Measurements from ENCODE around the gene SPOCK3.

The SPOCK3 gene

DNA sequence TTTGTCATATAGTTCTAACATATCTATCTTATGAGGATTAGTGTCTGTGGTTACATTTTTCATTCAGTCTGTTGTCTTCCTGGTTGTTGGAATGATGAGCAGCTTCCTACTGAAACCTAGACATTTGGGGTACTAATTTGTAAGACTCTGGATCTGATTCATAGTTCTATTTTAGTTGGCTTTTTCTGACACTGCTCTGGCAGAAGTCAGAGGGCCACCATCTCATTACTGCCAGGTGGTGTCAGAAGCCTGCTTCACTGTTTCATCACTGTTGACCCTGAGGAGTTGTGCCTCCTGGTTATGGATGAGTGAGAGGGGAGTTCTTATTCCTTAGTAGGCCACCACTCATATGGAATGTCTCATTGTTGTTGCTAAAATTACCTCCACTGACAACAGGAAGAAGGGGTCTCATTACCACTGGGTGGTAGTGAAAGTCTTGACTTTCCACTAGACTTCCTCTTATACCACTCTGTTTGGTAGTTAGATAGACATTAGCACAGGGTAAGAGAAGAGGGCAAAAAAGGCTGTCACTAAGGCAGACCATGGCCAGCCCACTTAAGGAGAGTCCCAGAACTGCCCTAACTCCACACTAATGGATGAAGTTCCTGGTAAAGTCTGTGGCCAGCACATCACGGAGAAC lies 395.2 kb downstream of the SPOCK3 start:
- no peak overlapping the region for H3K27ac ChIP-seq (ENCODE audit: low read length)

GRCh38 chr4:166836865-166837264 lies 397.4 kb downstream of the SPOCK3 start:
- H3K27ac ChIP-seq (ENCODE audit: low read length): no peak overlapping the region
- H3K27me3 ChIP-seq (ENCODE audit: control insufficient read depth, insufficient read depth, low read length): no peaks in the 10 kb centered on the region
- no peak overlapping the region for H3K4me3 ChIP-seq (ENCODE audit: low read length)
- no peaks in the 10 kb centered on the region for H3K4me1 ChIP-seq (ENCODE audit: control insufficient read depth, insufficient read depth, low read length)
- no peak for DNase-seq (ENCODE audit: low read depth, low spot score)
- no peaks in the 10 kb centered on the region for H3K36me3 ChIP-seq (ENCODE audit: control insufficient read depth, insufficient read depth, low read length)
- H3K9me3 ChIP-seq (ENCODE audit: control insufficient read depth, insufficient read depth, low read length): no peaks in the 10 kb centered on the region
- no CpG with 5 or more reads among the region's 1 CpG for WGBS (ENCODE audit: insufficient coverage, insufficient read length)

More for the DNA sequence above, 395.2 kb downstream of the SPOCK3 start:
- H3K4me1 ChIP-seq (ENCODE audit: control insufficient read depth, insufficient read depth, low read length): no peaks in the 10 kb centered on the region
- H3K4me3 ChIP-seq (ENCODE audit: low read length): no peak overlapping the region
- no CpG with 5 or more reads among the region's 1 CpG for WGBS (ENCODE audit: insufficient coverage, insufficient read length)
- H3K36me3 ChIP-seq (ENCODE audit: control insufficient read depth, insufficient read depth, low read length): 0 out of 2 replicates have a peak, but pooled peaks cover 4% of the 10 kb centered on the region
- no peaks in the 10 kb centered on the region for H3K27me3 ChIP-seq (ENCODE audit: control insufficient read depth, insufficient read depth, low read length)
- no peaks in the 10 kb centered on the region for H3K9me3 ChIP-seq (ENCODE audit: control insufficient read depth, insufficient read depth, low read length)
- no peak for DNase-seq (ENCODE audit: low read depth, low spot score)

GRCh38 chr4:166827629-166828028 lies 406.7 kb downstream of the SPOCK3 start:
- DNase-seq (ENCODE audit: low read depth, low spot score): no peak
- WGBS (ENCODE audit: insufficient coverage, insufficient read length): no CpG with 5 or more reads among the region's 1 CpG
- Histone ChIP-seq H3K9me3 (ENCODE audit: control insufficient read depth, insufficient read depth, low read length) (no peaks in the 10 kb centered on the region), H3K36me3 (ENCODE audit: control insufficient read depth, insufficient read depth, low read length) (no peaks in the 10 kb centered on the region), H3K27ac (ENCODE audit: low read length) (no peak overlapping the region), H3K4me1 (ENCODE audit: control insufficient read depth, insufficient read depth, low read length) (no peaks in the 10 kb centered on the region), H3K27me3 (ENCODE audit: control insufficient read depth, insufficient read depth, low read length) (no peaks in the 10 kb centered on the region), H3K4me3 (ENCODE audit: low read length) (no peak overlapping the region)

DNA sequence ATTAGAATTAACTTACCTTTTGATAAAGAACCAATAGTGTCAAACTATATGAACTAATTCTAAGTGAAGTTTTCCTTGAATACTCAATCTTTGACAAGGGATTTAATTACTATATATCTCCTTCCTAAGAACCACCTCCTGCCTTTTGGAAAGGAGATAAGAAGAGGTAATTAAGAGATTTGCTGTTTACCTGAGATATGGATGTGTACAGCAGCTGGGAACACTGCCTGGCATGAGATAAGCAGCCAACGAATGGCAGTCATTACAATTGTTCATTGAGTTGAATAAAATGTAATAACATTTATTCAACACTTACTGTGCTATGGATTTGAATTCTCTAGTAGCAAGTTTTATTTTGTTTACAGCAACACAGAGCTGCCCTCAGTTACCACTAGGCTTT lies 407.1 kb downstream of the SPOCK3 start:
- no peaks in the 10 kb centered on the region for H3K9me3 ChIP-seq (ENCODE audit: control insufficient read depth, insufficient read depth, low read length)
- H3K36me3 ChIP-seq (ENCODE audit: control insufficient read depth, insufficient read depth, low read length): no peaks in the 10 kb centered on the region
- no peaks in the 10 kb centered on the region for H3K27me3 ChIP-seq (ENCODE audit: control insufficient read depth, insufficient read depth, low read length)
- WGBS (ENCODE audit: insufficient coverage, insufficient read length): no CpG with 5 or more reads among the region's 1 CpG
- H3K4me3 ChIP-seq (ENCODE audit: low read length): no peak overlapping the region
- no peak for DNase-seq (ENCODE audit: low read depth, low spot score)
- no peaks in the 10 kb centered on the region for H3K4me1 ChIP-seq (ENCODE audit: control insufficient read depth, insufficient read depth, low read length)
- no peak overlapping the region for H3K27ac ChIP-seq (ENCODE audit: low read length)

DNA sequence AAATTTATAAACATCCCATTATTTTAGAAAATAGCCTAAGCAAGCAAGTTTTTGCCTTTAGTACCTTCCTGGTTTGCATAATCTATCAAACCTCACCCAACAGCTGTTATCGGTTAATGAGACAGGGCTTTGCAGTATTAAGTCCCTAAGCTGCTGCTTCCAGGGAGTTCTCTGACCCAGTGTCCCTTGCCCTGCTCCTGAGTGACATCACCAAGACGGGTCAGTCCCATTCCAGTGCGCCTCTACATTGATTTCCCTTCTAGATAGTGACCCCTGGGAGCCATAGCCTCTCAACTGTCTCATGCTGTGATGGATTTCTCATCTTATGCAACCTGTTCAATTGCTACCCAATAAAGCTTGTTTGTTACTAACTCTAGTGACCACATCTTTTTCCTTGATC lies 410.4 kb downstream of the SPOCK3 start:
- Histone ChIP-seq H3K27ac (ENCODE audit: low read length) (no peak overlapping the region), H3K27me3 (ENCODE audit: control insufficient read depth, insufficient read depth, low read length) (no peaks in the 10 kb centered on the region), H3K36me3 (ENCODE audit: control insufficient read depth, insufficient read depth, low read length) (no peaks in the 10 kb centered on the region), H3K4me1 (ENCODE audit: control insufficient read depth, insufficient read depth, low read length) (no peaks in the 10 kb centered on the region), H3K4me3 (ENCODE audit: low read length) (no peak overlapping the region), H3K9me3 (ENCODE audit: control insufficient read depth, insufficient read depth, low read length) (no peaks in the 10 kb centered on the region)
- WGBS (ENCODE audit: insufficient coverage, insufficient read length): no CpG with 5 or more reads among the region's 3 CpGs
- no peak for DNase-seq (ENCODE audit: low read depth, low spot score)

DNA sequence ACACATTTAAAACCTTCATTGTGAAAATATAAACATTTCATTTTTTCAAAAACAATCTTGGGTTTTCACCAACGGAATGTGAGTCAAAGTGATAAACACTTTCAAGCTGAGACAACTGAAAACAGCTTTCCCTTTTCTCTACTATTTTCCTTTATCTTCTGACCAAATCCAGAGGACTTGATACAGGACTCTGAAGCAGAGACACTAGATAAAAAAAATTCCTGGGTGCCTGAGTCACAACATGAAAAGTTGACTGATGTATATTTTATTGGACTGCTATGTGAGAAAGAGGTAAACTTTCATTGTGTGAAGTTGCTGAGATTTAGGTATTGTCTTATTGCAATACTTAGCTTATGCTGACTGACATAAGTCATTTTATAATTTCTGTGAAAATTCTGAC lies 411.2 kb downstream of the SPOCK3 start:
- no peak for DNase-seq (ENCODE audit: low read depth, low spot score)
- WGBS (ENCODE audit: insufficient coverage, insufficient read length): no CpG with 5 or more reads among the region's 1 CpG
- no peak overlapping the region for H3K4me3 ChIP-seq (ENCODE audit: low read length)
- H3K4me1 ChIP-seq (ENCODE audit: control insufficient read depth, insufficient read depth, low read length): no peaks in the 10 kb centered on the region
- no peaks in the 10 kb centered on the region for H3K36me3 ChIP-seq (ENCODE audit: control insufficient read depth, insufficient read depth, low read length)
- no peak overlapping the region for H3K27ac ChIP-seq (ENCODE audit: low read length)
- H3K27me3 ChIP-seq (ENCODE audit: control insufficient read depth, insufficient read depth, low read length): no peaks in the 10 kb centered on the region
- no peaks in the 10 kb centered on the region for H3K9me3 ChIP-seq (ENCODE audit: control insufficient read depth, insufficient read depth, low read length)

DNA sequence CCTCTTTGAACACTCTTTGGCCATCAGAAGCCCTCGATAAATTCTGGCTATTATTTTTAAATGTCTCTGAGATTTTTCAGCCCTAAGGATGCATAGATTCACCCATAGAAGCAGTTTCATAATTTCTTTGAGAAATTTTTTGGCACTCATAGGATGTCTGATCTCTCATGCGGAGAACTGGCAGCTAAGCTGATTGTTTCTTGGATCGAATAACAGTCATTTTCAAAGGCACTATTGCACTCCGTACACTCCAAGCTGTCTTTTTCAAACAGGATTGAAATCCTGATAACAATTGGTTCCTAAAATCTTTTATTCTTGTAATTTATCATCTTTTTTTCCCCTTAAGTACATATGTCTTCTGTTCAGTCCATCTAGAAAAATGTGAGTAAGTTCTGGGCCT lies 411.9 kb downstream of the SPOCK3 start:
- Histone ChIP-seq H3K36me3 (ENCODE audit: control insufficient read depth, insufficient read depth, low read length) (no peaks in the 10 kb centered on the region), H3K4me3 (ENCODE audit: low read length) (no peak overlapping the region), H3K27ac (ENCODE audit: low read length) (no peak overlapping the region), H3K4me1 (ENCODE audit: control insufficient read depth, insufficient read depth, low read length) (no peaks in the 10 kb centered on the region), H3K9me3 (ENCODE audit: control insufficient read depth, insufficient read depth, low read length) (no peaks in the 10 kb centered on the region), H3K27me3 (ENCODE audit: control insufficient read depth, insufficient read depth, low read length) (no peaks in the 10 kb centered on the region)
- no CpG with 5 or more reads among the region's 4 CpGs for WGBS (ENCODE audit: insufficient coverage, insufficient read length)
- DNase-seq (ENCODE audit: low read depth, low spot score): no peak

GRCh38 chr4:166816890-166817289 lies 417.4 kb downstream of the SPOCK3 start:
- Histone ChIP-seq H3K36me3 (ENCODE audit: control insufficient read depth, insufficient read depth, low read length) (no peaks in the 10 kb centered on the region), H3K27me3 (ENCODE audit: control insufficient read depth, insufficient read depth, low read length) (no peaks in the 10 kb centered on the region), H3K4me3 (ENCODE audit: low read length) (no peak overlapping the region), H3K9me3 (ENCODE audit: control insufficient read depth, insufficient read depth, low read length) (no peaks in the 10 kb centered on the region), H3K4me1 (ENCODE audit: control insufficient read depth, insufficient read depth, low read length) (no peaks in the 10 kb centered on the region), H3K27ac (ENCODE audit: low read length) (no peak overlapping the region)
- DNase-seq (ENCODE audit: low read depth, low spot score): no peak
- no CpG with 5 or more reads among the region's 3 CpGs for WGBS (ENCODE audit: insufficient coverage, insufficient read length)

GRCh38 chr4:166808380-166808779 lies 425.9 kb downstream of the SPOCK3 start:
- Histone ChIP-seq H3K4me1 (ENCODE audit: control insufficient read depth, insufficient read depth, low read length) (no peaks in the 10 kb centered on the region), H3K27ac (ENCODE audit: low read length) (no peak overlapping the region), H3K4me3 (ENCODE audit: low read length) (no peak overlapping the region), H3K9me3 (ENCODE audit: control insufficient read depth, insufficient read depth, low read length) (no peaks in the 10 kb centered on the region), H3K36me3 (ENCODE audit: control insufficient read depth, insufficient read depth, low read length) (no peaks in the 10 kb centered on the region), H3K27me3 (ENCODE audit: control insufficient read depth, insufficient read depth, low read length) (no peaks in the 10 kb centered on the region)
- DNase-seq (ENCODE audit: low read depth, low spot score): no peak

DNA sequence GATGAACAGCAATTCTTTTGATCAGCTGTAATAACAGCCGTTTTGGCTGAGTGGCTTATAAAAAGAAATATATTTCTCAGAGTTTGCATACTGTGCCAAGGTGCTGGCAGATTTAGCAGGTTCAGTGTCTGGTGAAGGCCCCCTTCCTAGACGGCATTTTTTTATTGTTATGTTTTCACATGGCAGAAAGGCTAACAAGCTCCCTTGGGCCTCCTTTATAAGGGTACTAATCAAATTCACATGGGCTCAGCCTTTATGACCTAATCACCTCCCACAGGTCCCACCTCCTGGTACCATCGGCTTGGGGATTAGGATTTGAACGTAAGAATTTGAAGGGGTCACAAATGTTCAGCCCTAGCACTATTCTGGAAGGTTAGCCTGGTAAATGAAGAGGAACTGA lies 431.9 kb downstream of the SPOCK3 start:
- Histone ChIP-seq H3K27me3 (ENCODE audit: control insufficient read depth, insufficient read depth, low read length) (no peaks in the 10 kb centered on the region), H3K27ac (ENCODE audit: low read length) (no peak overlapping the region), H3K9me3 (ENCODE audit: control insufficient read depth, insufficient read depth, low read length) (no peaks in the 10 kb centered on the region), H3K4me3 (ENCODE audit: low read length) (no peak overlapping the region), H3K36me3 (ENCODE audit: control insufficient read depth, insufficient read depth, low read length) (no peaks in the 10 kb centered on the region), H3K4me1 (ENCODE audit: control insufficient read depth, insufficient read depth, low read length) (no peaks in the 10 kb centered on the region)
- DNase-seq (ENCODE audit: low read depth, low spot score): no peak
- WGBS (ENCODE audit: insufficient coverage, insufficient read length): no CpG with 5 or more reads among the region's 4 CpGs

DNA sequence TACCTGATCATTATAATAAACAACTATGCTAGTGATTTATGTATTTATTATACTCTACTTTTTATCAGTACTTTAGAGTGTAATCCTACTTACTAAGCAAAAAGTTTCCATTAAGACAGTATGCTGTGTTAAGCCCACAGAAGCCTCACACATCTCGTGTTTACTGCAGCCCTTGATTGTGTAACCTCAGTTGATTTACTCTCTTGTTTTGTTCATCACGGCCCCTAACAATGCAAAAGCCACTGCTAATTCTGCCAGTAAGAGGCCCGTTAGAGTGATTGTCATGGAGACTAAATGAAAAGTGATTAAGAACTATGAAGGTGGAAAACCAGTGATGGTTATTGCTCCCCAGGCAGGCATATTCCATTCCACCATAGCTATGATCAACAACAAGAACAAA lies 436.2 kb downstream of the SPOCK3 start:
- no peak for DNase-seq (ENCODE audit: low read depth, low spot score)
- Histone ChIP-seq H3K27me3 (ENCODE audit: control insufficient read depth, insufficient read depth, low read length) (no peaks in the 10 kb centered on the region), H3K4me1 (ENCODE audit: control insufficient read depth, insufficient read depth, low read length) (no peaks in the 10 kb centered on the region), H3K27ac (ENCODE audit: low read length) (no peak overlapping the region), H3K4me3 (ENCODE audit: low read length) (no peak overlapping the region), H3K9me3 (ENCODE audit: control insufficient read depth, insufficient read depth, low read length) (no peaks in the 10 kb centered on the region), H3K36me3 (ENCODE audit: control insufficient read depth, insufficient read depth, low read length) (no peaks in the 10 kb centered on the region)
- WGBS (ENCODE audit: insufficient coverage, insufficient read length): no CpG with 5 or more reads among the region's 3 CpGs

All from iPS DF 6.9 (cell line).